ENCODE measurements around the gene XRCC2.
"Not testable (repeated sequence)": the region's sequence is repeated elsewhere in the genome, so short reads cannot be mapped to it uniquely, and the experiment has no call there.

Gene XRCC2
- total RNA-seq = 1.3 to 4.0 reads per million in 2 experiments

GRCh38 chr7:152675759-152676636, at the start of gene XRCC2:
Gene XRCC2, minus strand, starts transcription at chr7:152676141. Its CDS starts 62 bp downstream, at chr7:152676079.
- DNase-seq (ENCODE audit: low read depth) = peak; percentile 91

- no peak for DNase-seq (ENCODE audit: low read depth)
These were observed 47.4 kb upstream of the XRCC2 start for GRCh38 chr7:152723364-152723763.

- not testable (repeated sequence) for DNase-seq (ENCODE audit: low read depth)
These were observed 36.6 kb upstream of the XRCC2 start for GRCh38 chr7:152712412-152713042.

GRCh38 chr7:152711444-152711944, 35.6 kb upstream of the XRCC2 start:
- no peak for DNase-seq (ENCODE audit: low read depth)

- no peak for DNase-seq (ENCODE audit: low read depth)
These were observed 34.2 kb upstream of the XRCC2 start for GRCh38 chr7:152710153-152710442.

GRCh38 chr7:152709287-152710152, 33.6 kb upstream of the XRCC2 start:
- no peak for DNase-seq (ENCODE audit: low read depth)

- DNase-seq (ENCODE audit: low read depth) = no peak
These were observed 28.9 kb upstream of the XRCC2 start for GRCh38 chr7:152704796-152705384.

GRCh38 chr7:152699079-152699478, 23.1 kb upstream of the XRCC2 start:
- DNase-seq (ENCODE audit: low read depth) = no peak

GRCh38 chr7:152697268-152697974, 21.5 kb upstream of the XRCC2 start:
- not testable (repeated sequence) for DNase-seq (ENCODE audit: low read depth)

- DNase-seq (ENCODE audit: low read depth) = not testable (repeated sequence)
These were observed 16.3 kb upstream of the XRCC2 start for GRCh38 chr7:152692196-152692595.

GRCh38 chr7:152683297-152683696, 7.4 kb upstream of the XRCC2 start:
- DNase-seq (ENCODE audit: low read depth) = no peak

- DNase-seq (ENCODE audit: low read depth) = no peak
These were observed 2.1 kb upstream of the XRCC2 start for GRCh38 chr7:152677808-152678670.

GRCh38 chr7:152674860-152675758, 832 bp downstream of the XRCC2 start:
- no peak for DNase-seq (ENCODE audit: low read depth)

- no peak for DNase-seq (ENCODE audit: low read depth)
These were observed 2.0 kb downstream of the XRCC2 start for GRCh38 chr7:152673897-152674296.

GRCh38 chr7:152672626-152673025, 3.3 kb downstream of the XRCC2 start:
- no peak for DNase-seq (ENCODE audit: low read depth)

- no peak for DNase-seq (ENCODE audit: low read depth)
These were observed 6.2 kb downstream of the XRCC2 start for GRCh38 chr7:152669758-152670157.

- no peak for DNase-seq (ENCODE audit: low read depth)
These were observed 7.0 kb downstream of the XRCC2 start for GRCh38 chr7:152668975-152669374.

- DNase-seq (ENCODE audit: low read depth) = no peak
These were observed 8.0 kb downstream of the XRCC2 start for GRCh38 chr7:152667958-152668357.

- DNase-seq (ENCODE audit: low read depth) = no peak
These were observed 9.9 kb downstream of the XRCC2 start for GRCh38 chr7:152666078-152666477.
